ENCODE data around the gene MYO6.

MYO6 gene

DNA sequence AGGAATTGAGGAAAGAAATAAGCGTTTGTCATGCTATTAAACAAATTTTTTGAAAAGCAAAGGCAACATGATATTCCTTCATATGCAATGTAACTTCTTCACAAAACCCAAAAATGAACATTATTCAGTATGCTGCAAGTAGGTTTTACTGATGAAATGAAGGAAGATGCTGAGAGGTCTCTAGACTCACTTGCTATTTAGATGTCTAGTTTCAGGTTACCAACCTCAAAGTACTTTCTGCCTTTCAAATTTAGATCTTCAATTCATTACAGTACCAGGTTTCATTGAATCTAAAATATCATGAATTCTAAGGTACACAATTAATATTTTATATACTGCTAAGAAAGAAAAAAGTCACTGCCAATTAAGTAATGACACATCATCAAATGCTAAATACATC, 39.9 kb downstream of the MYO6 start:
- Histone ChIP-seq H3K4ac (ENCODE audit: low read length) (no peak overlapping the region), H3K23ac (ENCODE audit: low read depth, low read length, poor library complexity) (no peak overlapping the region), H2AK5ac (ENCODE audit: low read depth, low read length) (no peak overlapping the region), H4K91ac (ENCODE audit: low read depth, low read length, poor library complexity) (no peak overlapping the region), H3K36me3 (replicated peaks in 1 of 2; ENCODE audit: control insufficient read depth in 2 of 2, insufficient read depth in 2 of 2, low read length in 2 of 2) (no peaks in the 10 kb centered on the region), H2BK5ac (ENCODE audit: low read length) (no peak overlapping the region), H3K18ac (ENCODE audit: low read length) (no peak overlapping the region), H3K79me1 (ENCODE audit: low read depth, low read length) (no peaks in the 10 kb centered on the region), H3K9me3 (replicated peaks in 1 of 2; ENCODE audit: control insufficient read depth in 2 of 2, insufficient read depth in 1 of 2, low read depth in 1 of 2, low read length in 2 of 2) (no peaks in the 10 kb centered on the region), H3K4me2 (ENCODE audit: insufficient read depth, low read length, poor library complexity, severe bottlenecking) (no peak overlapping the region), H3K9ac (ENCODE audit: low read depth, low read length, poor library complexity) (no peak overlapping the region), H2AFZ (ENCODE audit: low read length) (no peak overlapping the region), H3K4me1 (ENCODE audit: control insufficient read depth in 2 of 2, insufficient read depth in 1 of 2, low read depth in 1 of 2, low read length in 2 of 2) (no peaks in the 10 kb centered on the region), H4K8ac (ENCODE audit: low read depth, low read length) (no peak overlapping the region), H2BK12ac (ENCODE audit: low read length) (no peak overlapping the region), H3K27me3 (ENCODE audit: control insufficient read depth in 3 of 3, insufficient read depth in 3 of 3, low read depth in 1 of 3, low read length in 3 of 3) (no peaks in the 10 kb centered on the region), H3K27ac (replicated peaks; ENCODE audit: low read length) (no peak overlapping the region), H2BK15ac (ENCODE audit: low read length) (no peak overlapping the region), H3K4me3 (ENCODE audit: low read length in 2 of 2) (no peak overlapping the region), H3K14ac (ENCODE audit: low read length) (no peak overlapping the region), H2BK120ac (ENCODE audit: low read depth, low read length) (no peak overlapping the region)
- DNase-seq (ENCODE audit: low spot score) = no peak
- WGBS, 2 donors (ENCODE audit: extremely low coverage in 2 of 2, insufficient read length in 2 of 2, insufficient replicate concordance in 1 of 2) = 100% methylated on average over 1 of the region's 1 CpG; no CpG with 5 or more reads in 1 of the 2 donors

DNA sequence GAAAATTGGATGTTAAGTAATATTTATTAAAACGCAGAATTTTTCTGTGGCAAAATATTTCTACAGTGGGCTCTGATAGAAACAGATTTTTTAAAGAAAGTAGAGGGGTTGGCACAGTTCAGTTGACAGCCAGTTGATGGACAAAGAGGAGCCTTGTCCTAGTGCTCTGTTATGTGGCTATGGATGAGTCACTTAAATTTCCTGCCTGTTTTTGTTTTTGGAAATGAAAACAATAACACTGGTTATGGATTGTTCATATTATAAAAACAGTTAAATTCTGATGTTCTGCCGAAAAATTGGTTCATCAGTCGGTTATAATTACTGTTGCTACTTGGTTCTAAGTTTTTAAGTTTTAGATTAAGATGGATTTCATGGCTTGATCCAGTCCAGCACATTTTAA, 42.8 kb downstream of the MYO6 start:
- Histone ChIP-seq H3K4me2 (ENCODE audit: insufficient read depth, low read length, poor library complexity, severe bottlenecking) (no peak overlapping the region), H3K4ac (ENCODE audit: low read length) (no peak overlapping the region), H2BK120ac (ENCODE audit: low read depth, low read length) (no peak overlapping the region), H3K27me3 (ENCODE audit: control insufficient read depth in 3 of 3, insufficient read depth in 3 of 3, low read depth in 1 of 3, low read length in 3 of 3) (no peaks in the 10 kb centered on the region), H2AFZ (ENCODE audit: low read length) (no peak overlapping the region), H4K8ac (ENCODE audit: low read depth, low read length) (no peak overlapping the region), H3K27ac (replicated peaks; ENCODE audit: low read length) (no peak overlapping the region), H3K4me3 (ENCODE audit: low read length in 2 of 2) (no peak overlapping the region), H2BK12ac (ENCODE audit: low read length) (no peak overlapping the region), H2BK15ac (ENCODE audit: low read length) (no peak overlapping the region), H3K18ac (ENCODE audit: low read length) (no peak overlapping the region), H3K4me1 (ENCODE audit: control insufficient read depth in 2 of 2, insufficient read depth in 1 of 2, low read depth in 1 of 2, low read length in 2 of 2) (peaks cover 0 to 4% of the 10 kb centered on the region in 2 donors), H2BK5ac (ENCODE audit: low read length) (no peak overlapping the region), H4K91ac (ENCODE audit: low read depth, low read length, poor library complexity) (no peak overlapping the region), H2AK5ac (ENCODE audit: low read depth, low read length) (no peak overlapping the region), H3K36me3 (replicated peaks in 1 of 2; ENCODE audit: control insufficient read depth in 2 of 2, insufficient read depth in 2 of 2, low read length in 2 of 2) (no peaks in the 10 kb centered on the region), H3K9ac (ENCODE audit: low read depth, low read length, poor library complexity) (no peak overlapping the region), H3K23ac (ENCODE audit: low read depth, low read length, poor library complexity) (no peak overlapping the region), H3K14ac (ENCODE audit: low read length) (no peak overlapping the region), H3K9me3 (replicated peaks in 1 of 2; ENCODE audit: control insufficient read depth in 2 of 2, insufficient read depth in 1 of 2, low read depth in 1 of 2, low read length in 2 of 2) (peaks cover 0 to 2% of the 10 kb centered on the region in 2 donors), H3K79me1 (ENCODE audit: low read depth, low read length) (no peaks in the 10 kb centered on the region)
- DNase-seq (ENCODE audit: low spot score) = no peak
- WGBS, 2 donors (ENCODE audit: extremely low coverage in 2 of 2, insufficient read length in 2 of 2, insufficient replicate concordance in 1 of 2) = no CpG with 5 or more reads among the region's 3 CpGs

DNA sequence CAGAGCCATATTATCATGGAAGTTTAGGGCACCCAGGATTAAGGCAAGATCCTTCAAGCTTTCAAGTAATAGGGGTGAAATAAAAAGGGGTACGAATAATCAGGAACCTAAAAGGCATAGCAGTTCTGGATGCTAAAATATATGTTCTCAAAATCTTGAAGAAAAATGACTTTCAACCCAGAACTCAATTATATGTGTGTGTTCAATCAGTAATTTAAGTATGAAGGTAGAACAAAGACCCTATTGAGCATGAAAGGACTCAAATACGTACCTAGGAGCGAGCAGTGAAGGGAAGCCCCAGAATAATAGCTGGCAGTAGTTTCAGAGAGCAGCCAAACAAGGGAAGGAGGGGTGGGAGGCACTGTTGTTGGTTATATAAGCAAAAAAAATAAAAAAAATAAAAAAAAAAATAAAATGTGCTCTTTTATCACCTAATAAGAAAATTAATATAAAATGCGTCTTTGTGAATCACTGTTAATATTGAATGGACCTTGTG, 45.4 kb downstream of the MYO6 start:
- Histone ChIP-seq H4K91ac (ENCODE audit: low read depth, low read length, poor library complexity) (no peak overlapping the region), H3K4me2 (ENCODE audit: insufficient read depth, low read length, poor library complexity, severe bottlenecking) (no peak overlapping the region), H4K8ac (ENCODE audit: low read depth, low read length) (no peak overlapping the region), H3K23ac (ENCODE audit: low read depth, low read length, poor library complexity) (no peak overlapping the region), H3K4me1 (ENCODE audit: control insufficient read depth in 2 of 2, insufficient read depth in 1 of 2, low read depth in 1 of 2, low read length in 2 of 2) (peaks cover 0 to 4% of the 10 kb centered on the region in 2 donors), H3K18ac (ENCODE audit: low read length) (no peak overlapping the region), H3K9me3 (replicated peaks in 1 of 2; ENCODE audit: control insufficient read depth in 2 of 2, insufficient read depth in 1 of 2, low read depth in 1 of 2, low read length in 2 of 2) (peaks cover 0 to 2% of the 10 kb centered on the region in 2 donors), H2BK120ac (ENCODE audit: low read depth, low read length) (no peak overlapping the region), H3K27ac (replicated peaks; ENCODE audit: low read length) (no peak overlapping the region), H2BK12ac (ENCODE audit: low read length) (no peak overlapping the region), H2AFZ (ENCODE audit: low read length) (no peak overlapping the region), H3K9ac (ENCODE audit: low read depth, low read length, poor library complexity) (no peak overlapping the region), H3K79me1 (ENCODE audit: low read depth, low read length) (no peaks in the 10 kb centered on the region), H3K27me3 (ENCODE audit: control insufficient read depth in 3 of 3, insufficient read depth in 3 of 3, low read depth in 1 of 3, low read length in 3 of 3) (no peaks in the 10 kb centered on the region), H2AK5ac (ENCODE audit: low read depth, low read length) (no peak overlapping the region), H3K4me3 (ENCODE audit: low read length in 2 of 2) (no peak overlapping the region), H3K4ac (ENCODE audit: low read length) (no peak overlapping the region), H3K36me3 (replicated peaks in 1 of 2; ENCODE audit: control insufficient read depth in 2 of 2, insufficient read depth in 2 of 2, low read length in 2 of 2) (no peaks in the 10 kb centered on the region), H3K14ac (ENCODE audit: low read length) (no peak overlapping the region), H2BK15ac (ENCODE audit: low read length) (no peak overlapping the region), H2BK5ac (ENCODE audit: low read length) (no peak overlapping the region)
- no CpG with 5 or more reads among the region's 4 CpGs for WGBS, 2 donors (ENCODE audit: extremely low coverage in 2 of 2, insufficient read length in 2 of 2, insufficient replicate concordance in 1 of 2)
- no peak for DNase-seq (ENCODE audit: low spot score)

DNA sequence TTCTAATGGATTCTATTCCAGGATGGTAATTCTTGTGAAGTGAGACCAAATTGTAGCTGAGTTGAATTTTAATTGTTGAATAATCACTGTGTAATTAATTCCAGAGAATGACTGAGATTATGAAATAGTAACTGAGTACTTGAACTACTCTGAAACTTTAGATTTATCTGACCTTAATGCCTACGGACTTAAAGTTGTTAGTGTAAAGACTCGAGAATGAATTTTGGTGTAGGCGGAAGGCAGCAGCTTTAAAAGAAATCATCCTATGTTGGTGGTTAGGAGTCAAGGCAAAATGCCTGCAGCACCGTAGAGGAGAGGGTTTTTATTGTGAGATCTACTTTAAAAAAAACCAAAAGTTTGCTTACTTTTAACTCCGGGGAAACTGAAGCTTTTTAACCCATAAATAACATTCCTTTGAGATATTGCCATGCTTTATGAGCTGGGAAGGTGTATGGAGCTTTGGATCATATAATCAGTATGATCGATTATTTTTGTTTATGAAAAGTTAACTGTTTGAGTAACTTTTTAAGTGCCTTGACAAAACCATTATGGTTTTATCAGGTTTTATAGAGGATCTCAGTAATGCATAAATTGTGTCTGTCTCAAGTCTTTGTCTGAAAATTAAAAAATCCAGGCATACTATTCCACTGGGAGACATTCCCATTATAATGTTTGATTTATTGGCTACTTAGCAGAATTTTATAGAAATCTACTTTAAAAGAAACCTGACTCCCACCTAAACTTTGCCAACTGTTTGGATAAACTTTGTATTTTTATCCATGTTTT, 46.1 kb downstream of the MYO6 start:
- Histone ChIP-seq H3K4ac (ENCODE audit: low read length) (no peak overlapping the region), H2BK12ac (ENCODE audit: low read length) (no peak overlapping the region), H3K14ac (ENCODE audit: low read length) (no peak overlapping the region), H3K4me1 (ENCODE audit: control insufficient read depth in 2 of 2, insufficient read depth in 1 of 2, low read depth in 1 of 2, low read length in 2 of 2) (peaks cover 0 to 4% of the 10 kb centered on the region in 2 donors), H3K23ac (ENCODE audit: low read depth, low read length, poor library complexity) (no peak overlapping the region), H3K27me3 (ENCODE audit: control insufficient read depth in 3 of 3, insufficient read depth in 3 of 3, low read depth in 1 of 3, low read length in 3 of 3) (no peaks in the 10 kb centered on the region), H2BK5ac (ENCODE audit: low read length) (no peak overlapping the region), H3K18ac (ENCODE audit: low read length) (no peak overlapping the region), H3K4me2 (ENCODE audit: insufficient read depth, low read length, poor library complexity, severe bottlenecking) (no peak overlapping the region), H2BK120ac (ENCODE audit: low read depth, low read length) (no peak overlapping the region), H3K9ac (ENCODE audit: low read depth, low read length, poor library complexity) (no peak overlapping the region), H2AK5ac (ENCODE audit: low read depth, low read length) (no peak overlapping the region), H3K4me3 (ENCODE audit: low read length in 2 of 2) (no peak overlapping the region), H2AFZ (ENCODE audit: low read length) (no peak overlapping the region), H3K9me3 (replicated peaks in 1 of 2; ENCODE audit: control insufficient read depth in 2 of 2, insufficient read depth in 1 of 2, low read depth in 1 of 2, low read length in 2 of 2) (peaks cover 0 to 2% of the 10 kb centered on the region in 2 donors), H4K8ac (ENCODE audit: low read depth, low read length) (no peak overlapping the region), H2BK15ac (ENCODE audit: low read length) (no peak overlapping the region), H3K79me1 (ENCODE audit: low read depth, low read length) (no peaks in the 10 kb centered on the region), H3K27ac (replicated peaks; ENCODE audit: low read length) (peak overlapping the region; percentile 32), H3K36me3 (replicated peaks in 1 of 2; ENCODE audit: control insufficient read depth in 2 of 2, insufficient read depth in 2 of 2, low read length in 2 of 2) (no peaks in the 10 kb centered on the region), H4K91ac (ENCODE audit: low read depth, low read length, poor library complexity) (no peak overlapping the region)
- no CpG with 5 or more reads among the region's 6 CpGs for WGBS, 2 donors (ENCODE audit: extremely low coverage in 2 of 2, insufficient read length in 2 of 2, insufficient replicate concordance in 1 of 2)
- no peak for DNase-seq (ENCODE audit: low spot score)
